GM13977 (cell line): ENCODE data around the gene AGFG2.

ENCODE experiments used
- DNase-seq: peaks from one replicate; pipeline ENCODE4 v3.0.0; 2012; ENCODE audit warnings: low spot score
- CTCF ChIP-seq: IDR thresholded peaks from 2 replicates; pipeline ENCODE4 v1.5.1; 2012; ENCODE audit warnings: mild to moderate bottlenecking, control low read depth; ENCODE audit not compliant: insufficient read depth; ENCODE audit errors: extremely low read depth, missing control alignments
- in situ Hi-C: fragments of 300-500 bp; cut with MboI; formaldehyde crosslinking; loops from one replicate; pipeline ENCODE4 v1.12.0; 2022; ENCODE audit warnings: low sequenced_read_pairs, low pct_unique_long_range_greater_than_20kb, mixed read lengths, inconsistent platforms; ENCODE audit not compliant: unreplicated experiment

AGFG2 gene

GRCh38 chr7:100584054-100584682 lies 45.2 kb downstream of the AGFG2 start:
- no peak for DNase-seq
- TF ChIP-seq CTCF = no peak
- in situ Hi-C loops = no loop called here

GRCh38 chr7:100584683-100585510 lies 45.9 kb downstream of the AGFG2 start:
- TF ChIP-seq CTCF = no peak
- DNase-seq = no peak
- in situ Hi-C loops = no loop called here

- TF ChIP-seq CTCF = no peak
- peak; percentile 82 for DNase-seq
- in situ Hi-C loops = no loop called here
Observed at GRCh38 chr7:100585511-100586265, 46.7 kb downstream of the AGFG2 start, which contains the start of gene LRCH4. Gene LRCH4, minus strand, starts transcription at chr7:100586129. Its CDS starts 29 bp downstream, at chr7:100586100.

GRCh38 chr7:100586266-100587025 lies 47.4 kb downstream of the AGFG2 start, which contains the start of gene FBXO24:
Gene FBXO24, plus strand, starts transcription at chr7:100586328. Its CDS starts 298 bp downstream, at chr7:100586626.
- in situ Hi-C loops = no loop called here
- no peak for TF ChIP-seq CTCF
- peak; percentile 100 for DNase-seq

- no peak for DNase-seq
- in situ Hi-C loops = no loop called here
- TF ChIP-seq CTCF = peak; percentile 52
Observed at GRCh38 chr7:100588438-100588837, 49.4 kb downstream of the AGFG2 start.
